Mucosa of rectum (tissue), 2 donors: ENCODE results near the gene HMGXB3.
A peak's percentile ranks its signal among the peaks of the same experiment; 100 is the strongest.

ENCODE experiments used
- H3K27ac ChIP-seq, 2 donors: one replicate each; pipeline ENCODE4 v1.7.0; 2013; ENCODE audit warnings: inconsistent platforms in 2 of 2, low read depth in 2 of 2, low read length in 2 of 2
- H3K27me3 ChIP-seq, 2 donors: one replicate each; pipeline ENCODE4 v1.7.0; 2013; ENCODE audit warnings: low read length in 2 of 2; ENCODE audit not compliant: control insufficient read depth in 2 of 2, insufficient read depth in 2 of 2
- H3K36me3 ChIP-seq, 2 donors: one replicate each; pipeline ENCODE4 v1.7.0; 2013; ENCODE audit warnings: low read length in 2 of 2; ENCODE audit not compliant: control insufficient read depth in 2 of 2, insufficient read depth in 2 of 2
- H3K4me1 ChIP-seq, 2 donors: one replicate each; pipeline ENCODE4 v1.7.0; 2013; ENCODE audit warnings: low read length in 2 of 2, mild to moderate bottlenecking in 1 of 2; ENCODE audit not compliant: control insufficient read depth in 2 of 2, insufficient read depth in 2 of 2
- H3K4me3 ChIP-seq, 2 donors: one replicate each; pipeline ENCODE4 v1.7.0; 2013; ENCODE audit warnings: low read length in 2 of 2
- H3K9ac ChIP-seq, 2 donors: one replicate each; pipeline ENCODE4 v1.7.0; 2013; ENCODE audit warnings: low read length in 2 of 2, low read depth in 1 of 2, mild to moderate bottlenecking in 1 of 2
- H3K9me3 ChIP-seq, 2 donors: one replicate each; pipeline ENCODE4 v1.7.0; 2013; ENCODE audit warnings: low read length in 2 of 2; ENCODE audit not compliant: control insufficient read depth in 2 of 2
- donor health status: healthy.
- donor health status: Normal muscosa, but diverticular disease.

The HMGXB3 gene

GRCh38 chr5:150057052-150057451 is 56.5 kb downstream of the HMGXB3 start:
- H3K36me3 ChIP-seq, result peaks cover 31 to 33% of the 10 kb centered on the region in 2 donors
- no peak overlapping the region for H3K4me3 ChIP-seq
- no peaks in the 10 kb centered on the region for H3K9me3 ChIP-seq
- no peaks in the 10 kb centered on the region for H3K4me1 ChIP-seq
- H3K27me3 ChIP-seq, result no peaks in the 10 kb centered on the region
- no peak overlapping the region for H3K9ac ChIP-seq
- H3K27ac ChIP-seq, result no peak overlapping the region

GRCh38 chr5:150057511-150057910 is 57.0 kb downstream of the HMGXB3 start:
- Histone ChIP-seq H3K27ac (no peak overlapping the region), H3K9me3 (no peaks in the 10 kb centered on the region), H3K27me3 (no peaks in the 10 kb centered on the region), H3K4me1 (no peaks in the 10 kb centered on the region), H3K9ac (no peak overlapping the region), H3K36me3 (peaks cover 26 to 29% of the 10 kb centered on the region in 2 donors), H3K4me3 (no peak overlapping the region)

- Histone ChIP-seq H3K36me3 (peaks cover 21 to 24% of the 10 kb centered on the region in 2 donors), H3K4me3 (no peak overlapping the region), H3K9me3 (no peaks in the 10 kb centered on the region), H3K9ac (no peak overlapping the region), H3K27me3 (no peaks in the 10 kb centered on the region), H3K27ac (no peak overlapping the region), H3K4me1 (no peaks in the 10 kb centered on the region)
These were observed 57.5 kb downstream of the HMGXB3 start for GRCh38 chr5:150057996-150058395.

GRCh38 chr5:150058480-150059126 is 58.1 kb downstream of the HMGXB3 start:
- Histone ChIP-seq H3K9me3 (no peaks in the 10 kb centered on the region), H3K9ac (no peak overlapping the region), H3K27ac (no peak overlapping the region), H3K4me1 (no peaks in the 10 kb centered on the region), H3K27me3 (no peaks in the 10 kb centered on the region), H3K4me3 (no peak overlapping the region), H3K36me3 (peaks cover 15 to 18% of the 10 kb centered on the region in 2 donors)

GRCh38 chr5:150059623-150060022 is 59.1 kb downstream of the HMGXB3 start:
- Histone ChIP-seq H3K27ac (no peak overlapping the region), H3K4me1 (no peaks in the 10 kb centered on the region), H3K9me3 (no peaks in the 10 kb centered on the region), H3K4me3 (no peak overlapping the region), H3K36me3 (peaks cover 6 to 9% of the 10 kb centered on the region in 2 donors), H3K27me3 (no peaks in the 10 kb centered on the region), H3K9ac (no peak overlapping the region)

- Histone ChIP-seq H3K4me3 (no peak overlapping the region), H3K27me3 (no peaks in the 10 kb centered on the region), H3K9me3 (no peaks in the 10 kb centered on the region), H3K36me3 (peaks cover 4 to 5% of the 10 kb centered on the region in 2 donors), H3K4me1 (no peaks in the 10 kb centered on the region), H3K27ac (no peak overlapping the region), H3K9ac (no peak overlapping the region)
These were observed 59.9 kb downstream of the HMGXB3 start for GRCh38 chr5:150060471-150060870.

GRCh38 chr5:150061538-150061995 is 61.0 kb downstream of the HMGXB3 start:
- Histone ChIP-seq H3K27me3 (no peaks in the 10 kb centered on the region), H3K27ac (no peak overlapping the region), H3K4me1 (no peaks in the 10 kb centered on the region), H3K9ac (no peak overlapping the region), H3K9me3 (no peaks in the 10 kb centered on the region), H3K36me3 (no peaks in the 10 kb centered on the region), H3K4me3 (no peak overlapping the region)

GRCh38 chr5:150062216-150062922 is 61.8 kb downstream of the HMGXB3 start:
- Histone ChIP-seq H3K4me3 (no peak overlapping the region), H3K27ac (no peak overlapping the region), H3K36me3 (no peaks in the 10 kb centered on the region), H3K9me3 (no peaks in the 10 kb centered on the region), H3K9ac (no peak overlapping the region), H3K27me3 (no peaks in the 10 kb centered on the region), H3K4me1 (no peaks in the 10 kb centered on the region)

GRCh38 chr5:150063638-150064037 is 63.1 kb downstream of the HMGXB3 start:
- Histone ChIP-seq H3K36me3 (no peaks in the 10 kb centered on the region), H3K9ac (no peak overlapping the region), H3K4me1 (no peaks in the 10 kb centered on the region), H3K9me3 (no peaks in the 10 kb centered on the region), H3K27ac (no peak overlapping the region), H3K27me3 (no peaks in the 10 kb centered on the region), H3K4me3 (no peak overlapping the region)

GRCh38 chr5:150064681-150065220 is 64.2 kb downstream of the HMGXB3 start:
- no peak overlapping the region for H3K4me3 ChIP-seq
- H3K27me3 ChIP-seq, result no peaks in the 10 kb centered on the region
- H3K4me1 ChIP-seq, result no peaks in the 10 kb centered on the region
- H3K27ac ChIP-seq, result peak overlapping the region in 1 of 2 donors; percentile 9
- H3K9ac ChIP-seq, result no peak overlapping the region
- H3K36me3 ChIP-seq, result no peaks in the 10 kb centered on the region
- no peaks in the 10 kb centered on the region for H3K9me3 ChIP-seq
